Liver (tissue), 9 donors: ENCODE measurements around the gene PLB1. TPM values are rescaled to one million over a fixed set of nuclear protein-coding genes. Genes with fewer than 3 reads are reported as not detected.

ENCODE experiments used
- DNase-seq: peaks from one replicate; pipeline ENCODE4 v3.0.0-alpha.2; 2017; ENCODE audit warnings: low spot score
- H3K27ac ChIP-seq, 2 donors: one replicate each; pipeline ENCODE4 v1.7.0; 2013; ENCODE audit warnings: inconsistent platforms in 2 of 2, low read length in 2 of 2, control low read depth in 1 of 2, low read depth in 1 of 2, mild to moderate bottlenecking in 1 of 2
- H3K27me3 ChIP-seq, 4 donors: one replicate each; pipeline versions ENCODE4 v1.6.1 to v1.7.0; 2013; ENCODE audit warnings: low read length in 3 of 4, inconsistent platforms in 1 of 4, mild to moderate bottlenecking in 1 of 4, moderate library complexity in 1 of 4; ENCODE audit not compliant: control insufficient read depth in 4 of 4, insufficient read depth in 4 of 4
- H3K36me3 ChIP-seq, 4 donors: one replicate each; pipeline versions ENCODE4 v1.6.1 to v1.7.0; 2013; ENCODE audit warnings: low read length in 3 of 4, mild to moderate bottlenecking in 3 of 4, low read depth in 1 of 4, moderate library complexity in 1 of 4; ENCODE audit not compliant: control insufficient read depth in 4 of 4, insufficient read depth in 3 of 4
- H3K4me1 ChIP-seq, 4 donors: one replicate each; pipeline versions ENCODE4 v1.6.1 to v1.7.0; 2013; ENCODE audit warnings: low read length in 3 of 4, mild to moderate bottlenecking in 3 of 4, moderate library complexity in 1 of 4; ENCODE audit not compliant: control insufficient read depth in 4 of 4, insufficient read depth in 4 of 4
- H3K4me3 ChIP-seq, 3 donors: one replicate each; pipeline versions ENCODE4 v1.6.1 to v1.7.0; 2013; ENCODE audit warnings: low read length in 3 of 3, control low read depth in 1 of 3, low read depth in 1 of 3, mild to moderate bottlenecking in 1 of 3
- H3K9ac ChIP-seq, 2 donors: one replicate each; pipeline ENCODE4 v1.7.0; 2013; ENCODE audit warnings: low read length in 2 of 2, mild to moderate bottlenecking in 2 of 2, moderate library complexity in 2 of 2, control low read depth in 1 of 2, low read depth in 1 of 2
- H3K9me3 ChIP-seq, 4 donors: one replicate each; pipeline versions ENCODE4 v1.6.1 to v1.7.0; 2013; ENCODE audit warnings: low read length in 3 of 4; ENCODE audit not compliant: control insufficient read depth in 4 of 4
- EGR1 ChIP-seq, 2 donors: IDR thresholded peaks; 2 replicates each; pipeline ENCODE4 v1.6.1; 2016 to 2018; ENCODE audit warnings: antibody characterized with exemption in 2 of 2, low read depth in 2 of 2
- FOXA1 ChIP-seq: IDR thresholded peaks from 2 replicates; pipeline ENCODE4 v1.6.1; 2016; ENCODE audit warnings: antibody characterized with exemption
- FOXA2 ChIP-seq: IDR thresholded peaks from 2 replicates; pipeline ENCODE4 v1.6.1; 2016; ENCODE audit warnings: antibody characterized with exemption
- GABPA ChIP-seq, 2 donors: IDR thresholded peaks in 1 of 2; conservative IDR thresholded peaks in 1 of 2; 2 replicates each; pipeline ENCODE4 v1.6.1; 2016; ENCODE audit warnings: antibody characterized with exemption in 2 of 2, mild to moderate bottlenecking in 1 of 2, moderate library complexity in 1 of 2
- HNF4A ChIP-seq, 2 donors: conservative IDR thresholded peaks; 2 replicates each; pipeline ENCODE4 v1.6.1; 2016; ENCODE audit warnings: antibody characterized with exemption in 2 of 2, mild to moderate bottlenecking in 2 of 2
- HNF4G ChIP-seq: IDR thresholded peaks from 2 replicates; pipeline ENCODE4 v1.6.1; 2016; ENCODE audit warnings: antibody characterized with exemption
- JUND ChIP-seq, 2 donors: IDR thresholded peaks; 2 replicates each; pipeline ENCODE4 v1.6.1; 2016; ENCODE audit warnings: antibody characterized with exemption in 2 of 2
- NR2F2 ChIP-seq: IDR thresholded peaks from 2 replicates; pipeline ENCODE4 v1.6.1; 2016; ENCODE audit warnings: antibody characterized with exemption
- RAD21 ChIP-seq, 2 donors: IDR thresholded peaks; 2 replicates each; pipeline ENCODE4 v1.6.1; 2016; ENCODE audit warnings: antibody characterized with exemption in 2 of 2, mild to moderate bottlenecking in 2 of 2
- RXRA ChIP-seq, 2 donors: IDR thresholded peaks; 2 replicates each; pipeline ENCODE4 v1.6.1; 2017 to 2018; ENCODE audit warnings: antibody characterized with exemption in 2 of 2, mild to moderate bottlenecking in 1 of 2
- SP1 ChIP-seq: IDR thresholded peaks from 2 replicates; pipeline ENCODE4 v1.6.1; 2018; ENCODE audit warnings: antibody characterized with exemption, mild to moderate bottlenecking
- TAF1 ChIP-seq: conservative IDR thresholded peaks from 2 replicates; pipeline ENCODE4 v1.6.1; 2016; ENCODE audit warnings: antibody characterized with exemption, mild to moderate bottlenecking
- YY1 ChIP-seq: IDR thresholded peaks from 2 replicates; pipeline ENCODE4 v1.6.1; 2016; ENCODE audit warnings: antibody characterized with exemption, mild to moderate bottlenecking
- WGBS: extraction: QIAGEN DNeasy Blood & Tissue Kit; methylation state at CpG from one replicate; pipeline ENCODE4 v1.1.7; 2013; 5-methylcytosine and 5-hydroxymethylcytosine counted together
- polyA plus RNA-seq, 2 donors: library from polyadenylated mRNA; stranded (reverse) in 1 of 2; unstranded in 1 of 2; fragments of 200-250 nt in 1 of 2; fragments of >200 nt in 1 of 2; fragmentation: Nextera tagmentation in 1 of 2; extraction: Ambion mirVana in 1 of 2; gene quantifications; one replicate each; pipeline versions ENCODE4 v1.2.1 to v1.2.3, GENCODE V29; 2013 to 2015
- total RNA-seq, 2 donors: library from RNA; depleted of rRNA; stranded (reverse); fragments of >200 nt; gene quantifications; one replicate each; pipeline ENCODE4 v1.2.3, GENCODE V29; 2014
- TF ChIP-seq, protein P1 (sequence below): fragments of 150-350 bp; IDR thresholded peaks from 2 replicates; pipeline ENCODE4 v1.5.1; 2017; ENCODE audit warnings: improper control_type of control experiment, low read depth, low read length; ENCODE audit not compliant: missing input control
- TF ChIP-seq, protein P2 (sequence below): IDR thresholded peaks from 2 replicates; pipeline ENCODE4 v1.6.1; 2016; ENCODE audit warnings: antibody characterized with exemption
- TF ChIP-seq, protein P3 (sequence below): IDR thresholded peaks from 2 replicates; pipeline ENCODE4 v1.6.1; 2016; ENCODE audit warnings: antibody characterized with exemption
- TF ChIP-seq, protein P4 (sequence below): IDR thresholded peaks from 2 replicates; pipeline ENCODE4 v1.6.1; 2016; ENCODE audit warnings: antibody characterized with exemption, mild to moderate bottlenecking
- TF ChIP-seq, protein P5 (sequence below): IDR thresholded peaks from 2 replicates; pipeline ENCODE4 v1.6.1; 2016; ENCODE audit warnings: antibody characterized with exemption
- donor health status: healthy.
- donor health status: healthy.
- donor health status: healthy.
- donor health status: healthy.
- donor health status: healthy.

Gene PLB1
- total and polyA plus RNA-seq, 4 donors, result 0.58 to 4.5 (median 1.6) TPM

DNA sequence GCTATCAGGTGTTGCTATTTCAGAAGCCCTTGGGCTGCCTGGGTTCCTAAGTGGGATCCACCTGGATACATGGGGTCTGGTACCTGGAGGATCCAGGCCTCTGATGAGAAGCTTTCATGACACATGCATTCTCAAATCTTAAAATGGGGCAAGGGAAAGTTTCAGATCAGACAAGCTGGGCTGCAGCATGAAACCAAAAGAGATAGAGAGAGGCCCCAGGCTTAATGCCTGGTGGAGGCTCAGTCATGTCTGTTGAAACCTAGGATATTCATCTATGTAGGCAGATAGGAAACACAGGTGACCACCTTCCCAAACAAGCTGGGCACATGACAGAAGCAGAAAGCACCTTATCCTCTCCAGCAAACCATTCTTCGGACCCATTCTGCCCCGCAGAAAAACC lies 18.8 kb upstream of the PLB1 start:
- no peak for DNase-seq
- H3K27ac ChIP-seq, result no peak overlapping the region
- H3K36me3 ChIP-seq, result no peaks in the 10 kb centered on the region
- 94% methylated on average over 2 of the region's 2 CpGs for WGBS
- no peaks in the 10 kb centered on the region for H3K4me1 ChIP-seq
- no peaks in the 10 kb centered on the region for H3K9me3 ChIP-seq
- no peak overlapping the region for H3K9ac ChIP-seq
- no peaks in the 10 kb centered on the region for H3K27me3 ChIP-seq
- TF ChIP-seq, protein P1, sequence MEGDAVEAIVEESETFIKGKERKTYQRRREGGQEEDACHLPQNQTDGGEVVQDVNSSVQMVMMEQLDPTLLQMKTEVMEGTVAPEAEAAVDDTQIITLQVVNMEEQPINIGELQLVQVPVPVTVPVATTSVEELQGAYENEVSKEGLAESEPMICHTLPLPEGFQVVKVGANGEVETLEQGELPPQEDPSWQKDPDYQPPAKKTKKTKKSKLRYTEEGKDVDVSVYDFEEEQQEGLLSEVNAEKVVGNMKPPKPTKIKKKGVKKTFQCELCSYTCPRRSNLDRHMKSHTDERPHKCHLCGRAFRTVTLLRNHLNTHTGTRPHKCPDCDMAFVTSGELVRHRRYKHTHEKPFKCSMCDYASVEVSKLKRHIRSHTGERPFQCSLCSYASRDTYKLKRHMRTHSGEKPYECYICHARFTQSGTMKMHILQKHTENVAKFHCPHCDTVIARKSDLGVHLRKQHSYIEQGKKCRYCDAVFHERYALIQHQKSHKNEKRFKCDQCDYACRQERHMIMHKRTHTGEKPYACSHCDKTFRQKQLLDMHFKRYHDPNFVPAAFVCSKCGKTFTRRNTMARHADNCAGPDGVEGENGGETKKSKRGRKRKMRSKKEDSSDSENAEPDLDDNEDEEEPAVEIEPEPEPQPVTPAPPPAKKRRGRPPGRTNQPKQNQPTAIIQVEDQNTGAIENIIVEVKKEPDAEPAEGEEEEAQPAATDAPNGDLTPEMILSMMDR, result no peak
- TF ChIP-seq, protein P2, sequence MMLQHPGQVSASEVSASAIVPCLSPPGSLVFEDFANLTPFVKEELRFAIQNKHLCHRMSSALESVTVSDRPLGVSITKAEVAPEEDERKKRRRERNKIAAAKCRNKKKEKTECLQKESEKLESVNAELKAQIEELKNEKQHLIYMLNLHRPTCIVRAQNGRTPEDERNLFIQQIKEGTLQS, result no peak
- H3K4me3 ChIP-seq, result no peak overlapping the region

DNA sequence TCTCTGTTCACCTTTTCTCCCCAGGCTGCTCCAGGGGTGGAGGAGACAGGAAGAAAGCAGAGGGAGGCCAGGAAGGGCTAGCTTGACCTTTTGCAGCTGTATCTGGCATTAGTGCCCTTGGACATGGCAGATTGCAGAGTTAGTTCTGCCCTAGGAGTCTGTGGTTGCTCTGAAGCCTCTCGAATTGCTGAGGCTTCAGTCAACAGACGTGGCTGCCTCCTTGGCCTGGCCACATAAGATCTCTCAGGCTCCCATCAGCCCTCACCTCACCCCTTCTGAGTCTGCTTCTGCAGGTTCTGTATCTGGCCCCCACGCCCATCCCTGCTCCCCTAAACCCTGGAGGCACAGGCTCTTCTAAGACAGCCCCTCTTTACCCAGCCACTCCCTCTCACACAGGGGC lies 18.2 kb upstream of the PLB1 start:
- Histone ChIP-seq H3K9me3 (no peaks in the 10 kb centered on the region), H3K27ac (no peak overlapping the region), H3K9ac (no peak overlapping the region), H3K36me3 (no peaks in the 10 kb centered on the region), H3K4me1 (no peaks in the 10 kb centered on the region), H3K4me3 (no peak overlapping the region), H3K27me3 (no peaks in the 10 kb centered on the region)
- 79% methylated on average over 3 of the region's 3 CpGs for WGBS
- no peak for TF ChIP-seq HNF4G
- TF ChIP-seq TAF1, result no peak
- TF ChIP-seq, protein P3, sequence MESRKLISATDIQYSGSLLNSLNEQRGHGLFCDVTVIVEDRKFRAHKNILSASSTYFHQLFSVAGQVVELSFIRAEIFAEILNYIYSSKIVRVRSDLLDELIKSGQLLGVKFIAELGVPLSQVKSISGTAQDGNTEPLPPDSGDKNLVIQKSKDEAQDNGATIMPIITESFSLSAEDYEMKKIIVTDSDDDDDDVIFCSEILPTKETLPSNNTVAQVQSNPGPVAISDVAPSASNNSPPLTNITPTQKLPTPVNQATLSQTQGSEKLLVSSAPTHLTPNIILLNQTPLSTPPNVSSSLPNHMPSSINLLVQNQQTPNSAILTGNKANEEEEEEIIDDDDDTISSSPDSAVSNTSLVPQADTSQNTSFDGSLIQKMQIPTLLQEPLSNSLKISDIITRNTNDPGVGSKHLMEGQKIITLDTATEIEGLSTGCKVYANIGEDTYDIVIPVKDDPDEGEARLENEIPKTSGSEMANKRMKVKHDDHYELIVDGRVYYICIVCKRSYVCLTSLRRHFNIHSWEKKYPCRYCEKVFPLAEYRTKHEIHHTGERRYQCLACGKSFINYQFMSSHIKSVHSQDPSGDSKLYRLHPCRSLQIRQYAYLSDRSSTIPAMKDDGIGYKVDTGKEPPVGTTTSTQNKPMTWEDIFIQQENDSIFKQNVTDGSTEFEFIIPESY, result no peak
- no peak for TF ChIP-seq SP1
- no peak for TF ChIP-seq JUND (IDR thresholded peaks at IDR 0.05)
- TF ChIP-seq RAD21 (IDR thresholded peaks at IDR 0.05), result no peak
- TF ChIP-seq FOXA2, result no peak
- no peak for TF ChIP-seq NR2F2
- no peak for TF ChIP-seq FOXA1
- TF ChIP-seq HNF4A (conservative IDR thresholded peaks at IDR 0.05), result no peak
- TF ChIP-seq YY1, result no peak
- TF ChIP-seq EGR1 (IDR thresholded peaks at IDR 0.05; ENCODE audit: low read depth in 2 of 2), result no peak
- TF ChIP-seq, protein P4, sequence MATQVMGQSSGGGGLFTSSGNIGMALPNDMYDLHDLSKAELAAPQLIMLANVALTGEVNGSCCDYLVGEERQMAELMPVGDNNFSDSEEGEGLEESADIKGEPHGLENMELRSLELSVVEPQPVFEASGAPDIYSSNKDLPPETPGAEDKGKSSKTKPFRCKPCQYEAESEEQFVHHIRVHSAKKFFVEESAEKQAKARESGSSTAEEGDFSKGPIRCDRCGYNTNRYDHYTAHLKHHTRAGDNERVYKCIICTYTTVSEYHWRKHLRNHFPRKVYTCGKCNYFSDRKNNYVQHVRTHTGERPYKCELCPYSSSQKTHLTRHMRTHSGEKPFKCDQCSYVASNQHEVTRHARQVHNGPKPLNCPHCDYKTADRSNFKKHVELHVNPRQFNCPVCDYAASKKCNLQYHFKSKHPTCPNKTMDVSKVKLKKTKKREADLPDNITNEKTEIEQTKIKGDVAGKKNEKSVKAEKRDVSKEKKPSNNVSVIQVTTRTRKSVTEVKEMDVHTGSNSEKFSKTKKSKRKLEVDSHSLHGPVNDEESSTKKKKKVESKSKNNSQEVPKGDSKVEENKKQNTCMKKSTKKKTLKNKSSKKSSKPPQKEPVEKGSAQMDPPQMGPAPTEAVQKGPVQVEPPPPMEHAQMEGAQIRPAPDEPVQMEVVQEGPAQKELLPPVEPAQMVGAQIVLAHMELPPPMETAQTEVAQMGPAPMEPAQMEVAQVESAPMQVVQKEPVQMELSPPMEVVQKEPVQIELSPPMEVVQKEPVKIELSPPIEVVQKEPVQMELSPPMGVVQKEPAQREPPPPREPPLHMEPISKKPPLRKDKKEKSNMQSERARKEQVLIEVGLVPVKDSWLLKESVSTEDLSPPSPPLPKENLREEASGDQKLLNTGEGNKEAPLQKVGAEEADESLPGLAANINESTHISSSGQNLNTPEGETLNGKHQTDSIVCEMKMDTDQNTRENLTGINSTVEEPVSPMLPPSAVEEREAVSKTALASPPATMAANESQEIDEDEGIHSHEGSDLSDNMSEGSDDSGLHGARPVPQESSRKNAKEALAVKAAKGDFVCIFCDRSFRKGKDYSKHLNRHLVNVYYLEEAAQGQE, result no peak
- TF ChIP-seq, protein P1, result no peak
- TF ChIP-seq, protein P5, sequence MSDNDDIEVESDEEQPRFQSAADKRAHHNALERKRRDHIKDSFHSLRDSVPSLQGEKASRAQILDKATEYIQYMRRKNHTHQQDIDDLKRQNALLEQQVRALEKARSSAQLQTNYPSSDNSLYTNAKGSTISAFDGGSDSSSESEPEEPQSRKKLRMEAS, result no peak
- TF ChIP-seq, protein P2, result no peak
- no peak for TF ChIP-seq RXRA (IDR thresholded peaks at IDR 0.05)
- TF ChIP-seq GABPA (IDR thresholded peaks at IDR 0.05 in 1 of 2, conservative IDR thresholded peaks at IDR 0.05 in 1 of 2), result no peak
- no peak for DNase-seq
